ENCODE results near the gene AVPR1B. TPM values are rescaled to one million over a fixed set of nuclear protein-coding genes. Genes with fewer than 3 reads are reported as not detected.

Gene AVPR1B
- total and polyA plus RNA-seq, 2 of the 13 experiments (the other 11 are each of a cell fraction or from before 2014, with no cell fraction given) = 0.05 TPM; not detected in 1

GRCh38 chr1:206068314-206068713 is 48.9 kb downstream of the AVPR1B start:
- Histone ChIP-seq H3K27ac (ENCODE audit: extremely low read length, insufficient read depth, low read length) (no peak overlapping the region), H4K20me1 (ENCODE audit: insufficient read depth, low read length) (no peaks in the 10 kb centered on the region), H3K9me3 (ENCODE audit: low read length) (no peaks in the 10 kb centered on the region), H3K4me1 (ENCODE audit: insufficient read depth, low read length) (no peaks in the 10 kb centered on the region), H3K4me3 (replicated peaks in 1 of 3; ENCODE audit: insufficient read depth in 1 of 3, low read depth in 2 of 3, low read length in 3 of 3) (no peak overlapping the region), H3K27me3 (ENCODE audit: control insufficient read depth in 1 of 2, insufficient read depth in 2 of 2, low read length in 2 of 2) (no peaks in the 10 kb centered on the region), H3K36me3 (replicated peaks in 1 of 2; ENCODE audit: control insufficient read depth in 1 of 2, insufficient read depth in 2 of 2, low read length in 2 of 2) (no peaks in the 10 kb centered on the region), H2AFZ (ENCODE audit: low read length) (no peak overlapping the region), H3K9ac (ENCODE audit: insufficient read depth, low read depth, low read length) (no peak overlapping the region), H3K79me2 (ENCODE audit: insufficient read depth, low read length) (no peaks in the 10 kb centered on the region), H3K4me2 (ENCODE audit: low read depth, low read length) (no peak overlapping the region)
- ATAC-seq (no peak), DNase-seq (ENCODE audit: low spot score) (no peak), FAIRE-seq (no peak)
- WGBS (ENCODE audit: low lambda C conversion rate) = 88% methylated on average over 1 of the region's 1 CpG
- POLR2A ChIA-PET = no interaction called here
- BruUV-seq (replicated peaks) = no TSS peak
- intact Hi-C loops (cut with micrococcal nuclease; ENCODE audit: unreplicated experiment) (no loop called here), in situ Hi-C loops (cut with HindIII; ENCODE audit: extremely low pct_ligation_motif_present, low pct_unique_long_range_greater_than_20kb) (no loop called here)
- TF ChIP-seq FOSL1 (CRISPR knock-in tag; IDR thresholded peaks at IDR 0.05; ENCODE audit: borderline replicate concordance) (no peak), HNRNPK (IDR thresholded peaks at IDR 0.05; ENCODE audit: low read depth, low read length, poor library complexity, severe bottlenecking) (peak; percentile 31), ATF1 (CRISPR knock-in tag; IDR thresholded peaks at IDR 0.05) (no peak)
- CTCF ChIA-PET (ENCODE audit: low intra/inter-chr PET ratio, low total read pairs) = no interaction called here

- Histone ChIP-seq H3K9me3 (ENCODE audit: low read length) (no peaks in the 10 kb centered on the region), H3K27me3 (ENCODE audit: control insufficient read depth in 1 of 2, insufficient read depth in 2 of 2, low read length in 2 of 2) (no peaks in the 10 kb centered on the region), H3K27ac (ENCODE audit: extremely low read length, insufficient read depth, low read length) (no peak overlapping the region), H3K9ac (ENCODE audit: insufficient read depth, low read depth, low read length) (no peak overlapping the region), H3K36me3 (replicated peaks in 1 of 2; ENCODE audit: control insufficient read depth in 1 of 2, insufficient read depth in 2 of 2, low read length in 2 of 2) (peaks cover 1 to 3% of the 10 kb centered on the region in 2 experiments; a peak in 2 of 5 replicates), H3K4me2 (ENCODE audit: low read depth, low read length) (no peak overlapping the region), H3K79me2 (ENCODE audit: insufficient read depth, low read length) (no peaks in the 10 kb centered on the region), H3K4me3 (replicated peaks in 1 of 3; ENCODE audit: insufficient read depth in 1 of 3, low read depth in 2 of 3, low read length in 3 of 3) (no peak overlapping the region), H4K20me1 (ENCODE audit: insufficient read depth, low read length) (no peaks in the 10 kb centered on the region), H3K4me1 (ENCODE audit: insufficient read depth, low read length) (no peaks in the 10 kb centered on the region), H2AFZ (ENCODE audit: low read length) (no peak overlapping the region)
- FAIRE-seq (no peak), DNase-seq (ENCODE audit: low spot score) (no peak), ATAC-seq (no peak)
- ChIA-PET POLR2A (interaction anchor here (1.2 kb wide), 1 partner anchor 12 kb away, joined by 3 read pairs; no protein-coding TSS in a partner anchor), CTCF (ENCODE audit: low intra/inter-chr PET ratio, low total read pairs) (no interaction called here)
- in situ Hi-C loops (cut with HindIII; ENCODE audit: extremely low pct_ligation_motif_present, low pct_unique_long_range_greater_than_20kb) (no loop called here), intact Hi-C loops (cut with micrococcal nuclease; ENCODE audit: unreplicated experiment) (no loop called here)
- TF ChIP-seq CHD4 (IDR thresholded peaks at IDR 0.05; ENCODE audit: borderline replicate concordance, low read length) (no peak), ARID5B (CRISPR knock-in tag; IDR thresholded peaks at IDR 0.05) (no peak), NPAS2 (CRISPR knock-in tag; IDR thresholded peaks at IDR 0.05; ENCODE audit: borderline replicate concordance) (no peak), ZSCAN12 (CRISPR knock-in tag; IDR thresholded peaks at IDR 0.05) (no peak), ZC3H13 (CRISPR knock-in tag; IDR thresholded peaks at IDR 0.05) (no peak)
- 88% methylated on average over 8 of the region's 8 CpGs for WGBS (ENCODE audit: low lambda C conversion rate)
- no TSS peak for BruUV-seq (replicated peaks)
Observed at GRCh38 chr1:206067486-206068227, 49.5 kb downstream of the AVPR1B start.
